Chondrocyte (in vitro differentiated cells): ENCODE results near the gene TOM1L1. TPM values are rescaled to one million over a fixed set of nuclear protein-coding genes. Genes with fewer than 3 reads are reported as not detected.

Experiments
- DNase-seq: peaks from one replicate; pipeline ENCODE4 v3.0.0; 2021; ENCODE audit warnings: mixed read lengths, low spot score
- H3K27ac Mint-ChIP-seq: one replicate; pipeline ENCODE4 v1.8.0; 2021; ENCODE audit warnings: mild to moderate bottlenecking, moderate library complexity, mixed read lengths; ENCODE audit not compliant: unreplicated experiment
- H3K27me3 Mint-ChIP-seq: 2 replicates; pipeline ENCODE4 v1.8.0; 2021; ENCODE audit warnings: low read depth, mixed read lengths
- H3K36me3 Mint-ChIP-seq: 2 replicates; pipeline ENCODE4 v1.8.0; 2021; ENCODE audit warnings: low read depth, mixed read lengths
- H3K4me1 Mint-ChIP-seq: 2 replicates; pipeline ENCODE4 v1.8.0; 2021; ENCODE audit warnings: low read depth, mild to moderate bottlenecking, mixed read lengths
- H3K4me3 Mint-ChIP-seq: one replicate; pipeline ENCODE4 v1.8.0; 2021; ENCODE audit warnings: mild to moderate bottlenecking, moderate library complexity, mixed read lengths; ENCODE audit not compliant: unreplicated experiment
- H3K9me3 Mint-ChIP-seq: 2 replicates; pipeline ENCODE4 v1.8.0; 2021; ENCODE audit warnings: low read depth, mixed read lengths
- CTCF ChIP-seq: fragments of 200-600 bp; sonication (generic); IDR thresholded peaks from 2 replicates; pipeline ENCODE4 v1.5.0; 2021; ENCODE audit warnings: antibody characterized with exemption, mild to moderate bottlenecking, moderate library complexity
- total RNA-seq: library from RNA; stranded (reverse); gene quantifications from 3 replicates; pipeline ENCODE4 v1.2.1, GENCODE V29; 2021

The TOM1L1 gene
- total RNA-seq, 1 donor from 2014 or later, result 28.4 TPM

GRCh38 chr17:54980375-54980774, 79.7 kb downstream of the TOM1L1 start:
- Mint-ChIP-seq H3K4me1 (peaks cover 32% of the 10 kb centered on the region), H3K4me3 (no peak overlapping the region), H3K36me3 (peaks cover 3% of the 10 kb centered on the region), H3K9me3 (peaks cover 9% of the 10 kb centered on the region), H3K27me3 (no peaks in the 10 kb centered on the region), H3K27ac (no peak overlapping the region)
- DNase-seq, result no peak
- TF ChIP-seq CTCF, result no peak

- H3K9me3 Mint-ChIP-seq, result peaks cover 9% of the 10 kb centered on the region
- H3K36me3 Mint-ChIP-seq, result peaks cover 3% of the 10 kb centered on the region
- peaks cover 32% of the 10 kb centered on the region for H3K4me1 Mint-ChIP-seq
- no peaks in the 10 kb centered on the region for H3K27me3 Mint-ChIP-seq
- TF ChIP-seq CTCF, result no peak
- no peak for DNase-seq
- peak overlapping the region; percentile 43 for H3K27ac Mint-ChIP-seq
- no peak overlapping the region for H3K4me3 Mint-ChIP-seq
These were observed 81.7 kb downstream of the TOM1L1 start for GRCh38 chr17:54982399-54982798.

GRCh38 chr17:54983260-54983659, 82.6 kb downstream of the TOM1L1 start:
- DNase-seq, result no peak
- Mint-ChIP-seq H3K27ac (no peak overlapping the region), H3K36me3 (peaks cover 3% of the 10 kb centered on the region), H3K9me3 (peaks cover 9% of the 10 kb centered on the region), H3K27me3 (no peaks in the 10 kb centered on the region), H3K4me3 (no peak overlapping the region), H3K4me1 (peaks cover 32% of the 10 kb centered on the region)
- TF ChIP-seq CTCF, result no peak

GRCh38 chr17:54985476-54985875, 84.8 kb downstream of the TOM1L1 start:
- Mint-ChIP-seq H3K9me3 (peaks cover 9% of the 10 kb centered on the region), H3K4me3 (no peak overlapping the region), H3K36me3 (peaks cover 3% of the 10 kb centered on the region), H3K4me1 (peaks cover 26% of the 10 kb centered on the region), H3K27ac (no peak overlapping the region), H3K27me3 (no peaks in the 10 kb centered on the region)
- no peak for TF ChIP-seq CTCF
- no peak for DNase-seq

- H3K4me3 Mint-ChIP-seq, result no peak overlapping the region
- no peak for DNase-seq
- TF ChIP-seq CTCF, result no peak
- H3K4me1 Mint-ChIP-seq, result no peaks in the 10 kb centered on the region
- no peaks in the 10 kb centered on the region for H3K27me3 Mint-ChIP-seq
- no peaks in the 10 kb centered on the region for H3K36me3 Mint-ChIP-seq
- H3K9me3 Mint-ChIP-seq, result no peaks in the 10 kb centered on the region
- no peak overlapping the region for H3K27ac Mint-ChIP-seq
These were observed 89.5 kb downstream of the TOM1L1 start for GRCh38 chr17:54990118-54990517.
